SHP77 treated with DMSO at 0.1 percent for 48 hours (cell line): ENCODE data around the gene SYNDIG1.

ENCODE experiments used
- DNase-seq: peaks from one replicate; lab custom pipeline; 2025; lab: John Stamatoyannopoulos, UW

SYNDIG1 gene

DNA sequence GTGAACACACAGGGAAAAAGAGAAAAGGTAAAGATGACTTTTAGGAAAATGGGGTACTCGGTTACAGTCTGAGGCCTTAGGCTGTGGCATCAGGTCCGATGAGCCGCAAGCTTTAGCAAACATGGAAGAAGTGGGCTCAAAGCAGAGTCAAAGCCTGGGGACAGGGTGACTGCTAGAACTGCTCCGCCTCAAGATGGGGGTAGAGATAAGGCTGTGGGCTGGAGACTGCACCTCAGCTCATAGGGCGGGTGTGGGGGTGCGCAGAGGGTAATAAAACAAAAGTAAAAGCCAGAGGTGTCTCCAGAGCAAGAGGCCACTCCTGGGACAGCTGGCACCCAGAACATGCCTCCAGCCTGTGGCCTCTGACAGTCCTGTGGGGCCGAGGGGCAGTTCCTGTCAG, 21.3 kb upstream of the SYNDIG1 start:
- DNase-seq, result no peak

DNA sequence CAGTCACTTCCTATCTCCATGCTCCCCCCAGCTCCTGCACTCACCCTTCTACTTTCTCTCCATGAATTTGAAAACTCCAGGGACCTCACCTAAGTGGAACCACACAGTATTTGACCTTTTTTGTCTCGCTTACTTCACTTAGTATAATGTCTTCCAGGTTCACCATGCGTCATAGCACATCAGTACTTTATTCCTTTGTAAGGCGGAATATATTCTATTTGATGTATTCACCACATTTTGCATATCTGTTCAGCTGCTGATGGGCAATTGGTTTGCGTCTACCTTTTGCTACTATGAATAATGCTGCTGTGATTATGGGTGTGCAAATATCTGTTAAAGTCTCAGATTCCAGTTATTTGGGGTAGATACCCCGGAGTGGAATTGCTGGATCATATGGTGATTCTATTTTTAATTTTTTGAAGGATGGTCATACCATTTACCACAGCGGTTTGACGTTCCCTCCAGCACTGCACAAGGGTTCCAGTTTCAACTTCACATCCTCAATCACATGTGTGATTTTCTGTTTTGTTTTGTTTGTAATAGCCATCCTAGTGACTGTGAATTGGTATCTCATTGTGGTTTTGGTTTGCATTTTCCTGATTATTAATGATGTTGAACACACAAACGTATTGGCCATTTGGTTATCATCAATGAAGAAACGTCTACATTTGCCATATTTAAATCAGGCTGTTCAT, 20.3 kb upstream of the SYNDIG1 start:
- DNase-seq, result no peak

DNA sequence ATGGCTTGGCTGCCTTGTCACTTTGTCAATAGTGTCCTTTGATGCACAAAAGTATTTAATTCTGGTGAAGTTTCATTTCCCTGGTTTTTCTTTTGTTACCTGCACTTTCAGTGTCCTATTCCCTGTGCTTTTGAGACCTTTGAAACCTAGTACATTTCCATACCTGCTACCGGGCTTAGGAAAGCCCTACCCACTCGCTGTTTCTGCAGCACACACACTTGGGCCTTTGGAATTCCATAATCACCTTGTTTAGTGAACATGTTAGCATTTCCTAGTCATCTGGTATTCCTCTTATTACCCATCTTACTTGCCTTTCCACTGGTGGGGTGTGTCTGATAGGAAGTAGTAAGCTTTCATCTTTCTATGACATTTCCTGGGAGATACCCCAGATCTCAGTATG, 19.3 kb upstream of the SYNDIG1 start:
- DNase-seq, result no peak

DNA sequence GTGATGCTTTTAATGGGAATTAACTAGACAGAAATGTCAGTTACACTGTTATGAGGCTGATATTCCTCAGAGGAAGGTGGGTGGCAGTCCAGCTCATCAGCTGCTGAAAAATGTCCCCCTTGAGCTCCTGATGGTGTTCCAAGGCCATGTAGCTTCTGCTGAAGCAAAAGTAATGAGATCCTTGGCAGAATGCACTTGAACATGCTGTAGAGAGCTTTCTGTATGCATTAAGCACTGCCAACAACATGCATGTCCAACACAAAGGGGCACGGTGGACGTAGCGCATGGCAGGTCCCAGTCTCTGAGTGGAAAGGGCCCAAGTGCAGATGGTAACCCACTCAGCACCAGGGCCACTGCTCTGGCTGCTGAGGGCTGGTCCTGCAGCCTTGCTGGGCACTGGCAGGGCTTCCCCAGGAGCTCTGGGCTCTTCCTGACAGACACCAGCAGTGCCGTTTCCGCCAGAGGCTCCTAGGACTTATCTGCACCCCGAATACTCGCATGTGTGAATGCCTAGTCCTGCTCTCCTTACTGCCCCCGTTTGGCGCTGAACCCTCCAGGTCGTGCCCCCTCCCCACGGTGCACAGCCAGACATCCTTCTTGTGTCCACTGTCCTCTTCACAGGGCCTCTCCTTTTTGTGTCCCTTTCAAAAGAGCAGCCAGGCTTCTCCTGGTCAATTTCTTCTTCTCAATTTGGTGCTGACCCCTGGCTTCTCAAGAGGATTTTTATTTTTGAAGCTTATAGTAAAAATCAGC, 18.6 kb upstream of the SYNDIG1 start:
- no peak for DNase-seq

DNA sequence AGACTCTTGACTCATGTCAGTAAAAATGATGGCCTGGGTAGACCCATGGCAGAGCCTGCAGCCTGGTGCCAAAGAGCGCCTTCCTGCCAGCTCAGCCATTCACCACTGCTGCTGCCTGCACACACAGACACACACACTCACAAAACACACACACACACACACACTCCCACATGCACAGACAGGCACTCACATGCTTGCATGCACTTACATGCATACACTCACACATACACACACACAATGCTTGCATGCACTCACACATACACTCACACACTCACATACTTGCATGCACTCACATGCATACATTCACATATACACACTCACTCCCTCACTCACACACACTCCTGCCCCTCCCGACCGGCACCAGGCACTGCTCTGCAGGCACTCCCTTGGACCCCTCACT, 18.0 kb upstream of the SYNDIG1 start:
- DNase-seq, result no peak

DNA sequence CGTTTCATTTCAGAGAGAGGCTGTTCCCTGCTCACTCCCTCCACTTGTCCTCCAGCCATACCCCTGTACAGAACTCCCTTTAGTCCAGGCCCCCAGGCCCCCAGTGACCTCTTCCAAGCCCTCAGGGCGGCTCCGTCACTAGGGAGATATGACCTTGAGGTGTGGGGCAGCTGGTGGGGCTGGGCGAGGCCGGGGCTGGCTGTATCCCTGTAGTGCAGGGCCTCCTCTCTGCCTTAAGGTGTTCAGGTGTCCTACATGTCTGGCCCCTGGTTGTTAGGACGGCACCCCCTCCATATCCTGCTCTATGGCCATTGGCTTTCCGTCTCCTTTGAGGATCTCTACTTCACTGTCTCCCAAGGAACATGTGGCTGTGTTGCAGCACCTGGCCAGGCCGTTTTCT, 17.4 kb upstream of the SYNDIG1 start:
- DNase-seq, result no peak

DNA sequence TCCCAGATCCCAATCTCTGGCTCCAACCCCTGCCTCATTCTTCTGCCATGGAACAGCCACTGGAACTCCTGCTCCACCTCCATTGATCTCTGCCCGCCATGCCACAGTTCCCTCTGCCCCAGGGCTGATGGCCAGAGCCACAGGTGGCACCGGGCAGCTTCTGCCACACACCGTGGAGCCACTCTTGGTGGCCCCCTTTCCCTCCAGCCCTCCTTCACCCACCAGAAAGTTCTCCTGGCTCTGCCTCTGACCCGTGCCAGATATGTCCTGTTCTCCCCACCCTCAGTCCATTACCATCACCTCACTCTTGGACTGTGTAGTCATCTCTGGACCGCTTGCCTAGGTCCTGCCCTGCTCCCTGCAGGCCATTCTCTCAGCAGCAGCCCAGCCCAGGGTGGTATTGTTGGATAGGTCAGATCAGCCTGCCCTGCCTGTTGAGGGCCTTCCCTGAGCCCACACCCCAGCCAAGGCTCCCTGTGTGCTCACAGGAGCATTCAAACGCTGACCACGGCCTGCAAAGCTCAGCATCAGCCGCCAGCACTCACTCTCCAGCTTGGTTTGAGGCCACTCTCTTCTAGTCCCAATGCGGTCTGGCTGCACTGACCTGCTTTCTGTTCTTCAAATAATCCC, 16.8 kb upstream of the SYNDIG1 start:
- no peak for DNase-seq

DNA sequence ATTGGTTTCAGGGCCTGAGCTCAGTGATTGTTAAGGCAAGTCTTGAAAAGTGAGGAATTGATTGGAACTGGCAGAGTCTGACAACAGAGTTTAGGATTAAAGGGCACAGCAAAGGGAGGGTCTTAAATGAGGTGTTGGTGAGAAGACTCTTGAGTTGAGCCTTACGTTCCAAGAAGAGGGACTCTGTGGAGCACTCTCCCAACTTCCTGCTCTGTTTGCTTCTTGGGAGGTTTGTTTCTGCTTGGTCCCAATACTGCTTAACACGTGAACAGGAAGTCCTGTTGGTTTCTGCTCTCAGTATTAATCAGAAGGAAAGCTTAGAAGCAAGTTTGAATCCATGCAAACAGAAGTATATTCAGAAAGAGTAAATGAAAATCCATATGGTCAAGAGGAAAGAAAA, 15.6 kb upstream of the SYNDIG1 start:
- DNase-seq, result no peak

DNA sequence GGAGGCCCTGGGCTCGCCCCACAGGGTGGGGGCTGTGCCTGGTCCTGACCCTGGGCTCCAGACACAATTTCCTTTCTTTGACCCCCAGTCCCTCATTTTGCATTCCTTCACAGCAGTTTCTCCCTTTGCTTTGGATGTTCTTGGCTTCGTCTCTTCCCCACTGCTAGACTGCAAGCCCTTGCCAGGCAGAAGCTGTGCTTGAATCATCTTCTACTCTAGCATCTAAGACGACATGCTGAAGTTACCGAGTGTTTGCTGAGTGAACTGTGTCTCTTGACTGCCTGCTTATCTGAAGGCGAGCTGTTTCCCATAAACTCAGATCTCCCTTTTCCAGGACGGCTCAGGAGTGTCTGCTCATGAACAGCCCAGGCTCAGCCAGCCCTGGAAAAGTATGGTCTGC, 14.3 kb upstream of the SYNDIG1 start:
- DNase-seq, result no peak

DNA sequence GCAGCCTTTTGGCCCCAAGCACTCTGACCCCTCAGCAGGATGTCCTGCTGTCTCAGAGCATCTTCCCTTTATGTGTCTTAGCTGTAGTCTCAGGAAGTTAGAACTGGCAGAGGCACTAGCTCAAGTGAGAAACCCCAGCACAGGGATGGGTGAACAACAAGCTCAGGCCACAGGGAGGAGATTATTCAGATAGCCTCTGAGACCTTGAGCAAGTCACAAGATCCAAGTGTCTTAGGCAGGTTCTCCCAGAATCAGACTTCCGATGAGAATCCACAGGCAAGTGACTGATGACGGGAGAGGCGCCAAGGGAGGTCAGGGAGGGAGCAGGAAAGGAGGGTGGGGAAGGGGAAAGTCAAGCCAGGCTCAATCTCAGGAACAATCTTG, 13.0 kb upstream of the SYNDIG1 start:
- DNase-seq, result no peak

DNA sequence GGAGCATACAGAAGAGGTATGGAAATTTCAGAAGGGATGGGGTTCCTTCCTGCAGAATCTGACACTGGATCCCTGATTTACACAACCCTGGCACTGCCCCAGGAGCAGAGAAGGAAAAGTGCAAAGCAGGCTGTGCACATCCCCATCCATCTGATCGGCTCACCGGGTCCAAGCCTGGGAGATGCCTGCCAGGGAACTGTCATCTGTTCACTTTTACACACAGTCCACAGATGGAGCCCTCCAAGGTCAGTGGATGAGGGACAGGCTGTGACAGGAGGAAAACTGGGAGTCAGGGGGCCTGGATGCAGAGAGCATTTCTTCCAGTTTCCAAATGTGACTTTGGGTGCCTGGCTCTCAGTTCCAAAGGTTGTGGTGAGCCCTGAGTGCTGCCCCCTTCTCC, 11.0 kb upstream of the SYNDIG1 start:
- no peak for DNase-seq

DNA sequence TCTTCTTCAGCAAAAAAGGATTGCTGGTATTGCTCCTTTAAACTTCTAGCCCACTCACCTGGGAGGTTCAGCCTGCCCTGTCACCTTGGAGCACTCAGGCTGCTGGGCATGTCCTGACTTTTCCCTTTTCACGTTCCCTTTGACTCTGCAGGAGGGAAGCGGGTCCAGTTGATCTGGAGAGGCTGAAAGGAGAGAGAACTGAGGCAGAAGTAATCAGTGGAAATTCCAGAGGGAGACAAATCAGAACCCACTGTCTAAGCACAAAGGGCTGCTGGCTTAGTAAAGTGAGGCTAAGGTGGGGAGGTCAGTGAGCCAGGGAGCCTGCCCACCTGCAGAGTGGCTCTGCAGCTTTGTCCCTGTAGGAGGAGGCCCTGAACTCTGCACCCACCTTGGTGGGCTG, 9.7 kb upstream of the SYNDIG1 start:
- DNase-seq, result no peak

DNA sequence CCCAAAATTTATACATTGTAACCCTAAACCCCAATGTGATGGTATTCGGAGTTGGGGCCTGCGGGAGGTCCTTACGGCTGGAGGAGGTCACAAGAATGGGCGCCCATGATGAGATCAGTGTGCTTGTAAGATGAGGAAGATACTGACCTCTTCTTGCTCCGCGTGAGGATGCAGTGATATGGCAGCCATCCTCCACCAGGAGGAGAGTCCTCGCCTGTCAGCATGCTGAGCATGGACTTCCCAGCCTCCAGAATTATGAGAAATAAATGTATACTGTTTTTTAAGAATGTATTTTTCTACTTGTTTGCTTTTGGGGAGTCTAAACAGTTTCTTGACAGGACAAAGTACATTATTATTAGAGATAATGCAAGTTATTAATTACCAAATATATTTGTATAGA, 8.7 kb upstream of the SYNDIG1 start:
- DNase-seq, result no peak

DNA sequence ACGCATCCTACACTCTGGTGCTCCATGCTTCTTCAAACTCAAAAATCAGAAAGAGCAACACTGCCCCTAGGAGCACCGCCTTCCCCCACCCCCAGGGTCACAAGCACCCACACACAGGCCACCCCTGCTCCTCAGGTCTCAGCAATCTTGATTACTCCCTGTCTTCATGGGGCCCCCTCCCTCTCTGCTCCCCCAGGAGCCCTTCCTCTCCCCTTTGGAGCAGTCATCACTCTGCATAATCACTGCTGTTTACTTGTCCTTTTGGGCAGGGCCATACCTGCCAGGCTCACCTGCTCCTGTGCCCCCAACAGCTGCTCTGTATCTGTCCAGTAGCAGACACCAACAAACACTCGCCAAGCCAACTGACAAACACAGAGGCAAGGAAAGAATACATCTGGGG, 7.6 kb upstream of the SYNDIG1 start:
- no peak for DNase-seq

DNA sequence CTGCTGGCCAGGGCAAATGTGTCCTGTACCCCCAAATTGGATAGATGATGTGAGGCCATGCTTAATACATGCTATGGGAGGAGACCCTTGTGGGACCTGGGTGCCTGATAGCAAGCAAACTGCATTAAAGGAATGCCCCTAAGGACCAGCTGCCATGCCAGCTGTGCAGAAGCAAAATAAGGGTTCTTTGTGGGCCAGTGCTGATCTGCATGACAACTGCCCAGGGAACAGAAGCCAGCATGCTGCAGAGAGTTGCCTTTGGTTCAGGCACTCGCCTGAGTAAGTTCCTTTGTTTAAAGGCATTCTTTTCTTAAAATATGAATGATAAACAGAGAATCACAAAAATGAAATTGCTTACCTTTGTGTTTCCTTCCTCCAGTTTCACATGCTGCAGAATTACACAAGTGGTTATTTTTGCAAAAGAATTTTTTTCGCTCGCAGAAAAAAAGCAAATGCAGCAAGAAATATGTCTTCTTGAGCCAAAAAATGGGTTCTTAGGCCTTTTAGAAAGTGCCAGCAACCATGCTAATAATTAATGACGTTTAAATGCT, 6.9 kb upstream of the SYNDIG1 start:
- DNase-seq, result no peak

DNA sequence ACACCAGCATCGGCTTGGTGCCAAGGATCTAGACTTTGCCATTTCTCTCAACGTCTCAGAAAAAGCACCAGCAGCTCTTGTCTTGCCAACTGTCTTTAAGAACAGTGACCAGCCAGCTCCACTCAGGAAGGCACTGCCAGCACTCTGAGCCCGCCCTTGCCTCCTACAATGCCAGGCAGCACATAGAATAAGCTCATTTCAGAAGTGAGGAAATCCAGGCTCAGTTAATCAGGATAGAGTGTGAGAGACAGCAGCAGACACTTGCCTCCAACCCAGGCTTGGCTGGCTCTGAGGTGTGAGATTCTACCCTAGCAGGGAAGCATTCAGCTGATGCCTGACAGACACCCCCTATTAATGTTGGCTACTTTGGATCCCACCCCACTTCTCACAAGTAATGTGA, 4.3 kb upstream of the SYNDIG1 start:
- no peak for DNase-seq

DNA sequence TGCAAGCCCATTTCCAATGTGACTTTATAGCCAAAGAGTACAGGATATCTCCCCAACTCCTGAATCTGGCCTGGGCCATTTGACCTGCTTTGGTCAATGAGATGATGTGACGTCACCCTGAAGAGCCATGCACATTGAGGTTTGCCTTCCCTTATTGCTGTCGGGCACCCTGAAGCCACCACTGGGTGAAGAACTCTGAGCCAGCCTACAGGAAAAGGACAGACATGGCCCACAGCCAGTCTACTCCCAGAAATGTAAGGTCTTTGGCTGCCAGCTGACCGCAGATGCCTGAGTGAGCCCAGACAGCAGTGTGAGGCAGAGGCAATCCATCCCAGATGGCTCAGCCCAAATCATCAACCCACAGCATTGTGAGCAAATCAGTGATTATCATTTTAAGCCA, 3.7 kb upstream of the SYNDIG1 start:
- no peak for DNase-seq

DNA sequence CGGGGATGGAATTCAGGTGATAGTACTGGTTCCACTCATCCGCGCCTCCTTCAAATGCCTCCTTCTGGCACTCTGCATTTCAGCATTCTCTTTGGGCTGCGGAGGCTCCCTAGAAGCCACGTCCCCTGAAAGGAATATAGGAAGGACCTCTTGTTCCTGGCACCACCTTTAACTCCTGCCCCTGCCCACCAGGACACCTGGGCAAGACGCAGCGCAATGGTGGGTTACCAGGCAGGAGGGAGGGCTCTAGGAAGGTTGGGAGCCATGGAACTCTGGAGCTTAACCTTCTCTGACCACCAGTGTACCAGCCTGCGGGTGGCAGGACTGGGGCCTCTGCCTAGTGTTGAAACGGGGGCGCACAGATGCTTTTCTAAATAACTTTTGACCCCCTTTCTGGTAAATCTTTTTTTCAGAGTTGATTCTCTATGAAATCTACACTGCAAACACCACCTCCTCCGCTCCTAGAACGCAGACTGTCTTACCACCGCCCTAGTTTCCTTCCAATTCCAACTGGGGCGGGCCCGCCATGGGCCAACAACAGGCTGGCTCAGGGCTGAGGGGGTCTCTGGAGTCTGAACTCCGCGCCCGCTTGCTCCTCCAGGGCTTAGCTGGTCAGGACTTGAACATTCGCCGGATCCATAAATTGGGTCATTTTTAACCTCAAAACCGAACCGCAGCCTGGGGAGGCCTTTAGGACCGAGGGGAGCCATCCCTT, 871 bp upstream of the SYNDIG1 start:
- no peak for DNase-seq

DNA sequence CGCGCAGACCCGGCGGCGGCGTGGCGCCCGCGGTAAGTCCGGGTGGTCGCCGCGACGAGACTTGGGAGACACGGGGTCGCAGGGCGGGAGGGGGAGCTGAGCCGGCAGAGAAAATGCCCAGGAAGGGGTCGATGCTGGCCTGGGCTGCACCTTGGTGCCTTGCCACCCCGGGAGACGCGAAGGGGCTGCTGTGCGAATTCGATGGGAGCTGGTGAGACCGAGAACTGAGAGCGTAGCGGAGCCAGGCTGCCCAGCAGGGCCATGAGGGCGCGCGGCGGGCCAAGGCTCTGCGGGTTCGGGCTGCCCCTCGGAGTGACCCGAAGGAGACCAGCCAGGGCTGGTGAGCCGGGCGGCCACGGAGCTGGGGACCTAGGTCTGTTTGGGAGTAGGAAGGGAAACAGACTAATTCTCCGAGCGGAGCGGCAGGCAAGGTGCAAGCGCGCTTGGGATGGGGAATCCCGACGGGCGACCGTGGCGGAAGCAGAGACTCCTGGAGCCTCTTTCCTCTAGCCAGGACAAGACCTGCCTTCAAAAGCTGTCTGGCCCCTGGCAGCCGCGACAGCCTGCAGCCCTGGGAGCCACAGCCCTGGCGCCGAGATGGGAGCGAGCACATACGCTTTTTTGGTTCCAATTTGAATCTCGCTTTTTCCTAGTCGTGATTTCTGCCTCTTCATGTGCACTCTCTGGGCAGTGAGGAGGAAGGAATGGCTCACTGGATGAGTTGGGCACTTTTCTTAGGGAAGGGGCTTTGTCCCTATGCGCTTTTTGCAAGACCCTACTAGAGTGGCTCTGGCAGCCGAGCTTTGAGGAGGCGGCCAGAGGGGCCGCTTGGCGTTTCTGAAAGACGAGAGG, 691 bp downstream of the SYNDIG1 start:
- no peak for DNase-seq

DNA sequence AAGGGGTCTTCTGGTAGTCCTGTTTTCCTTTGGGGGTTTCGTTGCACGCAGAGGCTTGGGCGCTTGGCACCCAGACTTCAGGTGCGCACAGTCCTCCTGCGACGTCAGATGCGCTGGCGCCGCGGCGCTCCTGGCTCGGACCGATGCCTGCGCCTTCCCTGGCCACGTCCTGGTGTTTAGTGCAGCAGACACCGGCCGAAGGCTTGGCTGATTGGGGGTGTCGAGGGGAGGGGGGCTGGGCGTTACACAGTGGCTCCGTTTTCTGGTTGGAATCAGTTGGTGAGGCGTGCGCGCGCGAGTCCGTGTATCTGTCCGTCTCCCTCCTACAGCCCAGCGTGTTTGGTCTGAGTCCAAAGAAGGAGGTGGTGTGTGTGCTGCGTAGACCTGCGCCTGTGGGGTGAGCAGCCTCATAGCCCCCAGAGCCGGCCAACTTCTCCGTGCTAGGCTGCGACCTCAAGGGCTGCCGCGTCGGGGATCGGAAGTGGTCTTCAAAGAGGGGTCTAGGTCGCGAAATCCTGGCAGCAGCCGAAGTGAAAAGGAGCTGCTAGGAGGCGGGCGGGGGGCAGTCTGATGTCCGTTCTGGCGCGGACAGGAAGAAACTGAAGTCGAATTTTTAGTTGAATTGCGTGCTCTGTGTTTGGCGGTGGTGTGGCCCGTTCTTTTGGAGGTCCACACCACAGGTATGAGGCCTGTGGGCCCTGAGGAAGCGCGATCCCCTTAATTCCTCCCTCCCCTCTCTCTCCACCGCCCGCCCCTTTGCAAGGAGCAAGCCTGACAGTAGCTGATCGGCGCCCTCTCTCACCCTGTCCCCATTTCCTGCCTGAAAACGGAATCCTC, 1.5 kb downstream of the SYNDIG1 start:
- DNase-seq, result no peak

DNA sequence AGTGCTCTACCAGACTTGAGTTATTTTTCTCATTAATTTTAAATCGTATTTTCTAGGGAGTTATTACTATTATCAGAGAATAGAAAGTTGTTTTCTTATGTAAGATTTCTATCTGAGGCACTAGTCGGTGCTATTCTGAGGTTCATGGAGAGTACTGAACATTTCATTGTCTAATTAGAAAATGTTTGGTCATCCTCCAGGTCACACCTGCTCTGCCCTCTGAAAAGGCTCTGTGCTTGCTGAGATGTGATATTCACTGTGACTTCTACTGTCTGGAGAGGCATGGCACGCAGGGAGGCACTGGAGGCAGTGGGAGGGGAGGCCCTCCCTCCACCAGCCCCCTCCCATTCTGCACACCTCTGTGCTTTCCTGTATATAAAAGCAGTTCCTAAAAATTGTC, 3.0 kb downstream of the SYNDIG1 start:
- DNase-seq, result no peak
